Measurements from ENCODE around the gene KRAS.

Gene KRAS

GRCh38 chr12:25194722-25195055, 56.0 kb downstream of the KRAS start:
- no peak for TF ChIP-seq CTCF (conservative IDR thresholded peaks at IDR 0.05)
- peak overlapping the region; percentile 88 for H3K27ac ChIP-seq

GRCh38 chr12:25194214-25194613, 56.5 kb downstream of the KRAS start:
- no peak for TF ChIP-seq CTCF (conservative IDR thresholded peaks at IDR 0.05)
- H3K27ac ChIP-seq, result peak overlapping the region; percentile 88; the same call in 1 of the 2 replicates

GRCh38 chr12:25190793-25191192, 59.9 kb downstream of the KRAS start:
- TF ChIP-seq CTCF (conservative IDR thresholded peaks at IDR 0.05), result no peak

GRCh38 chr12:25189656-25190055, 61.1 kb downstream of the KRAS start:
- H3K27ac ChIP-seq, result no peak overlapping the region
- no peak for TF ChIP-seq CTCF (conservative IDR thresholded peaks at IDR 0.05)

More at GRCh38 chr12:25190793-25191192, 59.9 kb downstream of the KRAS start:
- H3K27ac ChIP-seq, result no peak overlapping the region

GRCh38 chr12:25187781-25188180, 62.9 kb downstream of the KRAS start:
- TF ChIP-seq CTCF (conservative IDR thresholded peaks at IDR 0.05), result no peak
- H3K27ac ChIP-seq, result no peak overlapping the region

- H3K27ac ChIP-seq, result no peak overlapping the region
- no peak for TF ChIP-seq CTCF (conservative IDR thresholded peaks at IDR 0.05)
Observed at GRCh38 chr12:25186788-25187402, 63.8 kb downstream of the KRAS start.

- TF ChIP-seq CTCF (conservative IDR thresholded peaks at IDR 0.05), result no peak
Observed at GRCh38 chr12:25186038-25186787, 64.5 kb downstream of the KRAS start.

More at GRCh38 chr12:25186038-25186787, 64.5 kb downstream of the KRAS start:
- H3K27ac ChIP-seq, result no peak overlapping the region
